Right atrium auricular region (tissue), 2 donors: Measurements from ENCODE around the gene RMND1. TPM values are rescaled to one million over a fixed set of nuclear protein-coding genes. Genes with fewer than 3 reads are reported as not detected.

Source experiments
- DNase-seq: peaks from one replicate; pipeline ENCODE4 v3.0.0-alpha.2; 2019; ENCODE audit warnings: low spot score
- H3K27ac ChIP-seq, 2 donors: fragments of 200-600 bp; sonication (generic); 1 replicate in 1 of 2; 2 replicates in 1 of 2; pipeline ENCODE4 v1.5.1; 2016 to 2019
- H3K27me3 ChIP-seq, 2 donors: fragments of 200-600 bp; sonication (generic); one replicate each; pipeline versions ENCODE4 v1.5.1 to v1.6.0; 2017 to 2019
- H3K36me3 ChIP-seq: fragments of 200-600 bp; sonication (generic); one replicate; pipeline ENCODE4 v1.5.1; 2016
- H3K4me1 ChIP-seq, 2 donors: fragments of 200-600 bp; sonication (generic); one replicate each; pipeline versions ENCODE4 v1.5.1 to v1.6.0; 2017 to 2019
- H3K4me3 ChIP-seq, 2 donors: fragments of 200-600 bp; sonication (generic); 1 replicate in 1 of 2; 2 replicates in 1 of 2; pipeline ENCODE4 v1.5.1; 2017 to 2019; ENCODE audit warnings: mild to moderate bottlenecking in 1 of 2, moderate library complexity in 1 of 2
- H3K9me3 ChIP-seq, 2 donors: fragments of 200-600 bp; sonication (generic); one replicate each; pipeline ENCODE4 v1.5.1; 2019
- total RNA-seq, 2 donors: library from RNA; depleted of rRNA; stranded (reverse); fragments of >200 nt; gene quantifications; one replicate each; pipeline ENCODE4 v1.1.0, GENCODE V29; 2016
- TF ChIP-seq, protein P1 (sequence below), 2 donors: fragments of 200-600 bp; sonication (generic); IDR thresholded peaks; one replicate each; pipeline ENCODE4 v1.5.1; 2019; ENCODE audit warnings: antibody characterized with exemption in 2 of 2

Gene RMND1, protein sequence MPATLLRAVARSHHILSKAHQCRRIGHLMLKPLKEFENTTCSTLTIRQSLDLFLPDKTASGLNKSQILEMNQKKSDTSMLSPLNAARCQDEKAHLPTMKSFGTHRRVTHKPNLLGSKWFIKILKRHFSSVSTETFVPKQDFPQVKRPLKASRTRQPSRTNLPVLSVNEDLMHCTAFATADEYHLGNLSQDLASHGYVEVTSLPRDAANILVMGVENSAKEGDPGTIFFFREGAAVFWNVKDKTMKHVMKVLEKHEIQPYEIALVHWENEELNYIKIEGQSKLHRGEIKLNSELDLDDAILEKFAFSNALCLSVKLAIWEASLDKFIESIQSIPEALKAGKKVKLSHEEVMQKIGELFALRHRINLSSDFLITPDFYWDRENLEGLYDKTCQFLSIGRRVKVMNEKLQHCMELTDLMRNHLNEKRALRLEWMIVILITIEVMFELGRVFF
- total RNA-seq: 10 to 100 TPM in 1 of 2 donors, 1 to 10 TPM in 1; 8.5 to 12.5 TPM

DNA sequence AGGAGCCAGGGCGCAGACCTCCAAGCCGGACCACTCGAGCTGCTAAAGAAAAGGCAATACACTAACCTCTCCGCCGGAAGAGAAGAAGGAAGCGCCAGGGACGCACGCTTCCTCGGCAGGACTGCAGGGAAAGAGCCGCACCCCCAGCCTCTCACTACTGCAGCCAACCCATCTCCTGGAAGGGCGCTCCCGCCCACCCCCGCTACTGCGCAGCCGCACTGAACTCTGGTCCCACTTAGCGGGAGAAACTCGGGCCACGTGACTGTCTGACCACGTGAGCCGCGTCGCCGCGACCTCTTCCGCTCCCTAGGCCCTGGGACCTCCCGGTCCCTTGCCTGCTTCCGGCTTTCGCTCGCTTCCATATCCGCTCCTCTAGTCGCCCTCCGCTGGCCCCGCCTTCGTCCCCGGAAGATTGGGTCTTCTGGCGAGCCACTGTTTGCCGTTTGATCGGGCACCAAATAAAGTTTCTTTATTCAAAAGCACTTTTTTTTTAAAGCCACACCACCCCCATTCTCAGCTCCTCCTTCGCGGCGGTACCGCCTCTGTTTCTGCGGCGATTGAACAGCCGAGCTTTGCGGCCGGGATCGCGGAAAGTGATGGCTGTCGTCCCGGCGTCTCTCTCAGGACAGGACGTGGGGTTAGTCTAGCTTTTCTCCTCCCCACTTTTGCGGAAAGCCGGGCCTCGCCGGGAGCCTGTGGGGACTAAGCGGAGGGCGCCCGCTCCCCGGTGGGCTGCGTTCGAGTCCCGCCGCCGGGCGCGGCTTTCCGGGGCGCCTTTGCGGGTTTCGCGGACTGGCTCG is at the start of gene RMND1:
RMND1 (minus strand) TSS at position 177 of the 800 bp plus-strand sequence. CDS start 6,315 bp downstream, outside the sequence.
- TF ChIP-seq, protein P1, sequence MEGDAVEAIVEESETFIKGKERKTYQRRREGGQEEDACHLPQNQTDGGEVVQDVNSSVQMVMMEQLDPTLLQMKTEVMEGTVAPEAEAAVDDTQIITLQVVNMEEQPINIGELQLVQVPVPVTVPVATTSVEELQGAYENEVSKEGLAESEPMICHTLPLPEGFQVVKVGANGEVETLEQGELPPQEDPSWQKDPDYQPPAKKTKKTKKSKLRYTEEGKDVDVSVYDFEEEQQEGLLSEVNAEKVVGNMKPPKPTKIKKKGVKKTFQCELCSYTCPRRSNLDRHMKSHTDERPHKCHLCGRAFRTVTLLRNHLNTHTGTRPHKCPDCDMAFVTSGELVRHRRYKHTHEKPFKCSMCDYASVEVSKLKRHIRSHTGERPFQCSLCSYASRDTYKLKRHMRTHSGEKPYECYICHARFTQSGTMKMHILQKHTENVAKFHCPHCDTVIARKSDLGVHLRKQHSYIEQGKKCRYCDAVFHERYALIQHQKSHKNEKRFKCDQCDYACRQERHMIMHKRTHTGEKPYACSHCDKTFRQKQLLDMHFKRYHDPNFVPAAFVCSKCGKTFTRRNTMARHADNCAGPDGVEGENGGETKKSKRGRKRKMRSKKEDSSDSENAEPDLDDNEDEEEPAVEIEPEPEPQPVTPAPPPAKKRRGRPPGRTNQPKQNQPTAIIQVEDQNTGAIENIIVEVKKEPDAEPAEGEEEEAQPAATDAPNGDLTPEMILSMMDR (IDR thresholded peaks at IDR 0.05): no peak
- Histone ChIP-seq H3K4me3 (peak within 1 kb of the TSS; percentile 80 to 95), H3K36me3 (no peaks in the 10 kb centered on the region), H3K27ac (peak within 1 kb of the TSS; percentile 93 to 97), H3K4me1 (peaks cover 0 to 26% of the 10 kb centered on the region in 2 donors), H3K27me3 (no peaks in the 10 kb centered on the region), H3K9me3 (no peaks in the 10 kb centered on the region)
- DNase-seq: peak; percentile 100

DNA sequence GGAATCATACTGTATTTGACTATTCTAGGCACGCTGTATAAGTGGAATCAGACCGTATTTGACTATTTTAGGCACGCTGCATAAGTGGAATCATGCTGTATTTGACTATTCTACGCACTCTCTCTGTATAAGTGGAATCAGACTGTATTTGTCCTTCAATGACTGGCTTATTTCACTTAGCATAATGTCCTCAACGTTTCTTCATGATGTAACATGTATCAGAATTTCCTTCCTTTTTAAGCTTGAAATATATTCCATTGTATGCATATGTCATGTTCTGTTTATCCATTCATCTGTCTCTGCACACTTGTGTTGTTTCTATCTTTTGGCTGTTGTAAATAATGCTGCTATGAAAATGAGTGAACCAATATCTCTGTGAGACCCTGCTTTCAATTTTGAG is 47.6 kb upstream of the RMND1 start:
- H3K27me3 ChIP-seq: peaks cover 0 to 6% of the 10 kb centered on the region in 2 donors
- H3K4me1 ChIP-seq: peaks cover 0 to 3% of the 10 kb centered on the region in 2 donors
- TF ChIP-seq, protein P1 (IDR thresholded peaks at IDR 0.05): no peak
- H3K27ac ChIP-seq: no peak overlapping the region
- H3K36me3 ChIP-seq: no peaks in the 10 kb centered on the region
- H3K4me3 ChIP-seq: no peak overlapping the region
- DNase-seq: no peak
- no peaks in the 10 kb centered on the region for H3K9me3 ChIP-seq

DNA sequence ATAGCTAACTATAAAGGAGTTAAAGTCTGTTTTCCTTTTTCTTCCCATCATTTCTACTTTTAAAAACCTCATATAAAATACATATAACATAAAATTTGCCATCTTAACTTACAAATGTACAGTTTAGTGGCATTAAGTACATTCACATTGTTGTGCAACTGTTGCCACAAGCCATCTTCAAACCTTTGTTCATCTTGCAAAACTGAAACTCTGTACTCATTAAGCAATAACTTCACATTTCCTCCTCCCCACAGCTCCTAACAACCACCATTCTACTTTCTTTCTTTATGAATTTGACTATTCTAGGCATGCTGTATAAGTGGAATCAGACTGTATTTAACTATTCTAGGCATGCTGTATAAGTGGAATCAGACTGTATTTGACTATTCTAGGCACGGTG is 46.4 kb upstream of the RMND1 start:
- Histone ChIP-seq H3K36me3 (no peaks in the 10 kb centered on the region), H3K4me3 (no peak overlapping the region), H3K4me1 (peaks cover 0 to 15% of the 10 kb centered on the region in 2 donors), H3K27ac (no peak overlapping the region), H3K9me3 (no peaks in the 10 kb centered on the region), H3K27me3 (peaks cover 0 to 6% of the 10 kb centered on the region in 2 donors)
- TF ChIP-seq, protein P1 (IDR thresholded peaks at IDR 0.05): no peak
- no peak for DNase-seq

DNA sequence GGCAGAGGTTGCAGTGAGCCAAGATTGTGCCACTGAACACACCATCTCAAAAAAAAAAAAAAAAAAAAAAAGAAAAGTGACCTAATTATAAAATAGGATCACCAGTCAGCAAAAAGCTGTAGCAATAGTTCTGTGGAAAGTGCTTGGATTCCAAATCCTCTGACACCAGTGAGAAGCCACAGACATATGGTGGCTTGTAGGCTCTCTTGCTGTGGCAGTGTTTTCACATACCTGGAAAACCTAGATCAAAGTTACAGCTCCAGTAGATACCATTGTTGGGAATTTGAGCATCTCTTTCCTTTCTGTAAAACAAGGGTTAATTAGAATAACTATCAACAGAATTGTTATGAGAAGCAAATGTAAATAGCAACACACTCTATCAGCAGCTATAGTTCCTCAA is 46.0 kb upstream of the RMND1 start:
- Histone ChIP-seq H3K4me1 (peaks cover 0 to 15% of the 10 kb centered on the region in 2 donors), H3K9me3 (no peaks in the 10 kb centered on the region), H3K27ac (no peak overlapping the region), H3K27me3 (peaks cover 0 to 6% of the 10 kb centered on the region in 2 donors), H3K36me3 (no peaks in the 10 kb centered on the region), H3K4me3 (no peak overlapping the region)
- TF ChIP-seq, protein P1 (IDR thresholded peaks at IDR 0.05): no peak
- DNase-seq: no peak

DNA sequence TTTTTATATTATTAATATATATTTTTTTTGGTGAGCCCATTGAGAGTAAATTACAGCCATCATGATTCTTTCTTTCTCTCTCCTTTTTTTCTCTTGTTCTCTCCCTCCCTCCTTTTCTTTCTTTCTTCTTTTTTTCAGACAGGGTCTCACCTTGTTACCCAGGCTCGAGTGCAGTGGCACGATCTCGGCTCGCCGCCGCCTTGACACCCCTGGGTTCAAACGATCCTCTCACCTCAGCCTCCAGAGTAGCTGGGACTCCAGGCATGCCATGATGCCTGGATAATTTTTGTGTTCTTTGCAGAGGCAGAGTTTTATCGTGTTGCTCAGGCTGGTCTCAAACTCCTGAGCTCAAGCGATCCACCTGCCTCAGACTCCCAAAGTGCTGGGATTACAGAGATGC is 43.5 kb upstream of the RMND1 start:
- no peak overlapping the region for H3K27ac ChIP-seq
- TF ChIP-seq, protein P1 (IDR thresholded peaks at IDR 0.05): no peak
- peaks cover 0 to 15% of the 10 kb centered on the region in 2 donors for H3K4me1 ChIP-seq
- H3K4me3 ChIP-seq: no peak overlapping the region
- no peak for DNase-seq
- H3K9me3 ChIP-seq: no peaks in the 10 kb centered on the region
- no peaks in the 10 kb centered on the region for H3K36me3 ChIP-seq
- peaks cover 0 to 6% of the 10 kb centered on the region in 2 donors for H3K27me3 ChIP-seq
